Measurements from ENCODE around the gene EFNA5. TPM values are rescaled to one million over a fixed set of nuclear protein-coding genes. Genes with fewer than 3 reads are reported as not detected.

Gene EFNA5
- total RNA-seq = 10 to 100 TPM in 2 of 4 donors, 1 to 10 TPM in 2; 6.8 to 17.9 (median 11.5) TPM

DNA sequence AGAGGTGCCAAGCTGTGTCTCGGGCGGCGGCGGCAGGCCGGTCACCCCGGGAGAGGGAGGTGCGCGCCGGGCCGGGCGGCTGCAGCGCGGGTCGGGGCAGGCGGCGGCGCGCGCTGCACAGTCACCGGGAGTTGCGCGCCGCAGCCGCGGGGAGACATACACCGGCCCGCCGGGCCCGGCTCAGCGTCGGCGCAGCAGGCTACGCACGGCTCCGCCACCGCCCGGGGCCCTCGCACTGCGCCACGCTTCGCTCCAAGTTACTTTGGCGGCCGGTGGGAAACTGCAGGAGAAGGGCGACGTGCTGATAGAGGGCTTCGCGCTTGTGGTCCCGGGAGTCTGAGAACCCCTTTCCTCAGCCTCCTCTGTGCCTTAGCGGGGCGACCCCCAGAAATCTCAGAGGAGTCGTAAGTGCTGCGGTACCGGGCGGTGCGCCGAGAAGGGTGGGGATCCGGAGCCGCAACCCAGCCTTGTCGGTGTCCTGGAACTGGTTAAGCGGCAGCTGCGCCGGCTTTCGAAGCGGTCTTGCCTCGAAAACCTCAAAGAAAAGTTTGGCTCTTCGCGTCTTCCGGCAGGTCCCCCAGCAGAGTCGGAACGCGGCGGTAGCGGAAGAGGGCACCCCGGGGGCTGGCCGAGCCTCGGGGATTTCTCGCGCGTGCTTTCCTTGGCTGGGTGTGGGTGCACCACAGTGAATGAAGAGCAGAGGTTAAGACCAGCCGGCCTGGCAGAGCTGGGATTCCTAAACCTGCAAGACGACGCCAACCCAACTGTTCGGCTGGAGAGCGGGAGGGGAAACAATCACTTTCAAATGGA is at the start of gene EFNA5:
EFNA5 (minus strand) TSS at position 6 of the 810 bp plus-strand sequence.
- Histone ChIP-seq H3K4me3 (peak within 1 kb of the TSS; percentile 55 to 73 (median 69)), H3K36me3 (no peaks in the 10 kb centered on the region), H3K4me1 (peaks cover 7 to 71% (median 9%) of the 10 kb centered on the region in 3 donors), H3K27me3 (peaks cover 0 to 63% (median 0%) of the 10 kb centered on the region in 4 donors), H3K9me3 (no peaks in the 10 kb centered on the region), H3K27ac (peak within 1 kb of the TSS; percentile 83 to 92 (median 88))
- intact Hi-C loops (cut with DNase I) = no loop called here
- DNase-seq = no peak
- TF ChIP-seq, protein P1, sequence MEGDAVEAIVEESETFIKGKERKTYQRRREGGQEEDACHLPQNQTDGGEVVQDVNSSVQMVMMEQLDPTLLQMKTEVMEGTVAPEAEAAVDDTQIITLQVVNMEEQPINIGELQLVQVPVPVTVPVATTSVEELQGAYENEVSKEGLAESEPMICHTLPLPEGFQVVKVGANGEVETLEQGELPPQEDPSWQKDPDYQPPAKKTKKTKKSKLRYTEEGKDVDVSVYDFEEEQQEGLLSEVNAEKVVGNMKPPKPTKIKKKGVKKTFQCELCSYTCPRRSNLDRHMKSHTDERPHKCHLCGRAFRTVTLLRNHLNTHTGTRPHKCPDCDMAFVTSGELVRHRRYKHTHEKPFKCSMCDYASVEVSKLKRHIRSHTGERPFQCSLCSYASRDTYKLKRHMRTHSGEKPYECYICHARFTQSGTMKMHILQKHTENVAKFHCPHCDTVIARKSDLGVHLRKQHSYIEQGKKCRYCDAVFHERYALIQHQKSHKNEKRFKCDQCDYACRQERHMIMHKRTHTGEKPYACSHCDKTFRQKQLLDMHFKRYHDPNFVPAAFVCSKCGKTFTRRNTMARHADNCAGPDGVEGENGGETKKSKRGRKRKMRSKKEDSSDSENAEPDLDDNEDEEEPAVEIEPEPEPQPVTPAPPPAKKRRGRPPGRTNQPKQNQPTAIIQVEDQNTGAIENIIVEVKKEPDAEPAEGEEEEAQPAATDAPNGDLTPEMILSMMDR (IDR thresholded peaks at IDR 0.05) = no peak
- no peak for TF ChIP-seq POLR2A (IDR thresholded peaks at IDR 0.05)
- WGBS, 2 donors = 1% methylated on average over 23 to 37 of the region's 84 CpGs

DNA sequence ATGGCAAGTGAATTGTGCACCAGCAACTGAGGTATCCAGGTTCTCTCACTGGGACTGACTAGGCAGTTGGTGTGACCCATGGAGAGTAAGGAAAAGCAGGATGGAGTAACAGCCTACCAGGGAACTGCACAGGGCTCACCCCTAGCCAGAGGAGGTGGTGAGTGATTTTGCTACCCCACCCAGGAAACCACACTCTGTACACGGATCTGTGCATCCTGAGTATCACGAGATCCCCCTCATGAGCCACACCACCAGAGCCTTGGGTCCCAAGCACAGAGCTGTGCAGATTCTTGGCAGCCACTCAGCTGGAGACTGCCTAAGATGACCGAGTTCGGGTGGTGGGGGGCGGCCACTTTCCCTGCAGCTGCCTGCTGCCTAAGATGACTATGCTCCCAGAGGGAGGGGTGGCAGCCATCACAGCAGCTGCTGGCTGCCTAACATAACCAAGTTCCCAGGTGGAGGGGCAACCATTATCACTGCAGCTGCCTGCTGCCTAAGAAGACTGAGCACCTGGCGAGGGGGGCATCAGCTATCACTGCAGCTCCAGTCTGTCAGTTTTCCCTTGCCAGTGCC is 48.4 kb upstream of the EFNA5 start:
- Histone ChIP-seq H3K4me3 (no peak overlapping the region), H3K36me3 (no peaks in the 10 kb centered on the region), H3K4me1 (no peaks in the 10 kb centered on the region), H3K9me3 (peaks cover 0 to 25% (median 0%) of the 10 kb centered on the region in 3 donors), H3K27me3 (no peaks in the 10 kb centered on the region), H3K27ac (no peak overlapping the region)
- TF ChIP-seq POLR2A (IDR thresholded peaks at IDR 0.05) = no peak
- TF ChIP-seq, protein P1 (IDR thresholded peaks at IDR 0.05) = no peak
- intact Hi-C loops (cut with DNase I) = no loop called here
- 67 to 72% methylated on average over 3 to 4 of the region's 6 CpGs for WGBS, 2 donors
- no peak for DNase-seq

DNA sequence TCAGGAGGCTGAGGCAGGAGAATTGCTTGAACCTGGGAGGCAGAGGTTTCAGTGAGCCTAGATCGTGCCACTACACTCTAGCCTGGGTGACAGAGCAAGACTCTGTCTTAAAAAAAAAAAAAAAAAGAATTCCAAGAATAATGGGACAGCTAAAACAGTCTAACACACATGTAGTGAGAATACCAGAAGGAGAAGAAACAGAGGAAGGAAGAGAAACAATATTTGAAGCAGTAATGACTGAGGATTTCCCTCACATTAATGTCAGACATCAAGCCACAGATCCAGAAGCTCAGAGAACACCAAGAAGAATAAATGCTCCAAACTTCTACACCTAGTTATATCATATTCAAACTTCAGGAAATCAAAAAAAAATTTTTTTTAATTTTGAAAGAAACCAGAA is 47.1 kb upstream of the EFNA5 start:
- no peak for DNase-seq
- TF ChIP-seq, protein P1 (IDR thresholded peaks at IDR 0.05) = no peak
- no peak for TF ChIP-seq POLR2A (IDR thresholded peaks at IDR 0.05)
- no peaks in the 10 kb centered on the region for H3K27me3 ChIP-seq
- peaks cover 0 to 25% (median 0%) of the 10 kb centered on the region in 3 donors for H3K9me3 ChIP-seq
- H3K27ac ChIP-seq = no peak overlapping the region
- 78 to 83% methylated on average over 1 of the region's 1 CpG for WGBS, 2 donors
- no peaks in the 10 kb centered on the region for H3K4me1 ChIP-seq
- H3K4me3 ChIP-seq = no peak overlapping the region
- no peaks in the 10 kb centered on the region for H3K36me3 ChIP-seq
- intact Hi-C loops (cut with DNase I) = no loop called here

DNA sequence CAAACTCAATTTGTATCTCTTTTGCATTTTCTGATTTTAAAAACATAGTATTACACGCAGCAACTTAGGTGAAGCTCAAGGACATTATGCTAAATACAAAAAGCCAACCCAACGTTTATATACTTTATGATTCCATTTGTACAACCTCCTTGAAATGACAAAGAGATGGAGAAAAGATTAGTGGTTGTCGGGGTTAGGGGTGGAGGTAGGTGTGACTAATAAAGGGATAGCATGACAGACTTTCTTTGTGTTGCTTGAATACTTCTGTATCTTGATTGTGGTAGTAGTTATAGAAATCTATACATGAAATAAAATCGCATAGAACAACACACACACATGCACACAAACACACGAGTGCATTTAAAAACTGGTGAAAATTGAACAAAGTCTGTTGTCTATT is 42.5 kb upstream of the EFNA5 start:
- intact Hi-C loops (cut with DNase I) = no loop called here
- no peaks in the 10 kb centered on the region for H3K36me3 ChIP-seq
- no peak for TF ChIP-seq POLR2A (IDR thresholded peaks at IDR 0.05)
- TF ChIP-seq, protein P1 (IDR thresholded peaks at IDR 0.05) = no peak
- no peak overlapping the region for H3K27ac ChIP-seq
- H3K4me1 ChIP-seq = no peaks in the 10 kb centered on the region
- 58 to 59% methylated on average over 5 of the region's 5 CpGs for WGBS, 2 donors
- no peak overlapping the region for H3K4me3 ChIP-seq
- no peaks in the 10 kb centered on the region for H3K9me3 ChIP-seq
- no peak for DNase-seq
- H3K27me3 ChIP-seq = no peaks in the 10 kb centered on the region

DNA sequence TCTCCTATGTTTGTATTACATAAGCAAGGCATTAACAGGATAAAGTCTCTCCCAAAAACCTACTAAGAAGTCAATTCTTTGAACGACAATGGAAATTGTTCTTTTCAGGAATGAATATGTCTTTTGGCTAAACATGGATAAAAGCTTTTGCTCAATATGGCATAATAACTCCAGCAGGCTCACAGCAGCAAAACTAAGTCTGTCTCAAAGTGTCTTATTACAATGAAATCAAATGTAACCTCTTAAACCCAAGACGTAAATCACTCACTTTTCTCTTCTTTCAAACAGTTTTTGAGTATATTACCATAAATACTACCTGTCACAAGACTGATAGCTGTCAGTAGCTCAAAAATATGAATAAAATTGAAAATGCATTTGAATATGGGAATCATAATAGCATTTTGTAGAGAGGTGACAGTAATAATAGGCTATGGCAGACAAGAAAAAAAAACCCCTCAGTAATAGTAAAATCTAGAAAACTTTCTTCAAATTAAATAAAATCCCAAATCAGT is 41.7 kb upstream of the EFNA5 start:
- H3K4me1 ChIP-seq = no peaks in the 10 kb centered on the region
- WGBS, 2 donors = 67 to 76% methylated on average over 2 of the region's 2 CpGs
- DNase-seq = no peak
- TF ChIP-seq, protein P1 (IDR thresholded peaks at IDR 0.05) = no peak
- TF ChIP-seq POLR2A (IDR thresholded peaks at IDR 0.05) = no peak
- H3K27ac ChIP-seq = no peak overlapping the region
- intact Hi-C loops (cut with DNase I) = no loop called here
- no peaks in the 10 kb centered on the region for H3K9me3 ChIP-seq
- H3K27me3 ChIP-seq = no peaks in the 10 kb centered on the region
- peak overlapping the region in 1 of 4 donors; percentile 1 for H3K4me3 ChIP-seq
- H3K36me3 ChIP-seq = no peaks in the 10 kb centered on the region

All from esophagus squamous epithelium (tissue), 5 donors.